ENCODE results near the gene SMYD3.

DNA sequence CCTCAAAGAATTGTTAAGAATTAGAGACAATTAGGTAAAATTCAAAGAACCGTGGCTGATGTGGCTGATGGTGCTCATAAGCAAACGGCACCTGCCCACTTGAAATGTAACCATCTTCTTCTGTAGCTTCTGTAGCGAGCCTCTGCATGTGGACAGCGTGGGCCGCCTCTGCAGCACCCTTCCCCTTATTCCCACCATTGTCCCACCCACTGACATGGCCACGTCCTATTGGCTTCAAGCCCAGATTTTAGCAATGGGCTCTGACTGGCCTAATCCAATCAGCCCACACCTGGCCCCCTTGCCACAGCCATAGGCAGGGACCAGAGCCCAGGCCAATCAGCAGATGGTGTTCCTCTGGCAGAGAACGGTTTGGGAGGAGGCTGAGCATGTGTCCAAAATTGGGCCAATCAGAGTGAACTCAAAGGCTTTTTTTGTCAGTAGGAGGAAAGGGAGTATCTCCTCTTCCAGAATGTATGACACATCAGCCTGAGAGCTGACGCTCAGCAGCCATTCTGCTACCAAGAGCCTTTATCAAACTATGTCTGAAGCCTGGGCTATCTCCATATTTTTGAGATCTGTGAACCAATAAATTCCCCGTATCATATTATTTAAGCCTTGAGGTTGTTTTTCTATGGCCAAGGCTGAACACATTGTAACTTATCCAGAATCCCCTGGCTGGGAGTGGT lies 518.5 kb downstream of the SMYD3 start:
- TF ChIP-seq CTCF (IDR thresholded peaks at IDR 0.05; ENCODE audit: low read depth, low read length, poor library complexity, severe bottlenecking), result no peak
- TF ChIP-seq EZH2phosphoT487 (IDR thresholded peaks at IDR 0.05; ENCODE audit: borderline replicate concordance, low read length), result no peak

Data from DOHH2 (cell line).